Sigmoid colon (tissue), 3 donors: ENCODE measurements around the gene SLC9A5.

Experiments used
- POLR2A ChIP-seq, 2 donors: fragments of 450-650 bp; IDR thresholded peaks; one replicate each; pipeline ENCODE4 v1.6.1; 2016; ENCODE audit warnings: antibody characterized with exemption in 2 of 2, mild to moderate bottlenecking in 2 of 2, moderate library complexity in 2 of 2
- TF ChIP-seq, protein P1 (sequence below), 4 experiments: fragments of 450-650 bp in 3 of 4; fragments of 200-600 bp in 1 of 4; IDR thresholded peaks; one replicate each; pipeline ENCODE4 v1.5.1; 2016 to 2019; ENCODE audit warnings: antibody characterized with exemption in 4 of 4, mild to moderate bottlenecking in 3 of 4, moderate library complexity in 2 of 4

- TF ChIP-seq, protein P1, sequence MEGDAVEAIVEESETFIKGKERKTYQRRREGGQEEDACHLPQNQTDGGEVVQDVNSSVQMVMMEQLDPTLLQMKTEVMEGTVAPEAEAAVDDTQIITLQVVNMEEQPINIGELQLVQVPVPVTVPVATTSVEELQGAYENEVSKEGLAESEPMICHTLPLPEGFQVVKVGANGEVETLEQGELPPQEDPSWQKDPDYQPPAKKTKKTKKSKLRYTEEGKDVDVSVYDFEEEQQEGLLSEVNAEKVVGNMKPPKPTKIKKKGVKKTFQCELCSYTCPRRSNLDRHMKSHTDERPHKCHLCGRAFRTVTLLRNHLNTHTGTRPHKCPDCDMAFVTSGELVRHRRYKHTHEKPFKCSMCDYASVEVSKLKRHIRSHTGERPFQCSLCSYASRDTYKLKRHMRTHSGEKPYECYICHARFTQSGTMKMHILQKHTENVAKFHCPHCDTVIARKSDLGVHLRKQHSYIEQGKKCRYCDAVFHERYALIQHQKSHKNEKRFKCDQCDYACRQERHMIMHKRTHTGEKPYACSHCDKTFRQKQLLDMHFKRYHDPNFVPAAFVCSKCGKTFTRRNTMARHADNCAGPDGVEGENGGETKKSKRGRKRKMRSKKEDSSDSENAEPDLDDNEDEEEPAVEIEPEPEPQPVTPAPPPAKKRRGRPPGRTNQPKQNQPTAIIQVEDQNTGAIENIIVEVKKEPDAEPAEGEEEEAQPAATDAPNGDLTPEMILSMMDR (IDR thresholded peaks at IDR 0.05), result no peak
- no peak for TF ChIP-seq POLR2A (IDR thresholded peaks at IDR 0.05)
Observed at GRCh38 chr16:67305216-67306071, 56.7 kb downstream of the SLC9A5 start.
